GF-D8 (cell line): ENCODE data around the gene LTA.

Experiments
- DNase-seq: peaks from one replicate; lab custom pipeline; 2025; lab: John Stamatoyannopoulos, UW

Gene LTA

GRCh38 chr6:31572041-31572911 lies at the start of gene LTA:
TSS of gene LTA (plus strand) at chr6:31572289. CDS start at chr6:31572743, 454 bp downstream.
- DNase-seq = no peak

GRCh38 chr6:31525553-31525931 lies 46.5 kb upstream of the LTA start:
- no peak for DNase-seq

- no peak for DNase-seq
Measured at GRCh38 chr6:31525932-31526591, 46.0 kb upstream of the LTA start.

GRCh38 chr6:31528307-31528777 lies 43.7 kb upstream of the LTA start:
- no peak for DNase-seq

- DNase-seq = no peak
Measured at GRCh38 chr6:31528821-31529328, 43.2 kb upstream of the LTA start, which contains the start of gene MCCD1. TSS of gene MCCD1 (plus strand) at chr6:31528962. CDS start at chr6:31529015, 53 bp downstream.

GRCh38 chr6:31529329-31530150 lies 42.5 kb upstream of the LTA start:
- no peak for DNase-seq

GRCh38 chr6:31530659-31531058 lies 41.4 kb upstream of the LTA start:
- DNase-seq = no peak

GRCh38 chr6:31531162-31531561 lies 40.9 kb upstream of the LTA start:
- DNase-seq = no peak

- no peak for DNase-seq
Measured at GRCh38 chr6:31531771-31532643, 40.1 kb upstream of the LTA start.

GRCh38 chr6:31532644-31533454 lies 39.2 kb upstream of the LTA start:
- no peak for DNase-seq

- no peak for DNase-seq
Measured at GRCh38 chr6:31533455-31533841, 38.6 kb upstream of the LTA start.

- DNase-seq = no peak
Measured at GRCh38 chr6:31534011-31534410, 38.1 kb upstream of the LTA start.

- no peak for DNase-seq
Measured at GRCh38 chr6:31534521-31535040, 37.5 kb upstream of the LTA start.

GRCh38 chr6:31535538-31536324 lies 36.4 kb upstream of the LTA start:
- no peak for DNase-seq

- DNase-seq = no peak
Measured at GRCh38 chr6:31538805-31539400, 33.2 kb upstream of the LTA start.

- no peak for DNase-seq
Measured at GRCh38 chr6:31540640-31541039, 31.4 kb upstream of the LTA start.

GRCh38 chr6:31541059-31541657 lies 30.9 kb upstream of the LTA start:
- peak; percentile 30 for DNase-seq
